Measurements from ENCODE around the gene FNDC10.
"Not testable (repeated sequence)": the region's sequence is repeated elsewhere in the genome, so short reads cannot be mapped to it uniquely, and the experiment has no call there.

The FNDC10 gene

DNA sequence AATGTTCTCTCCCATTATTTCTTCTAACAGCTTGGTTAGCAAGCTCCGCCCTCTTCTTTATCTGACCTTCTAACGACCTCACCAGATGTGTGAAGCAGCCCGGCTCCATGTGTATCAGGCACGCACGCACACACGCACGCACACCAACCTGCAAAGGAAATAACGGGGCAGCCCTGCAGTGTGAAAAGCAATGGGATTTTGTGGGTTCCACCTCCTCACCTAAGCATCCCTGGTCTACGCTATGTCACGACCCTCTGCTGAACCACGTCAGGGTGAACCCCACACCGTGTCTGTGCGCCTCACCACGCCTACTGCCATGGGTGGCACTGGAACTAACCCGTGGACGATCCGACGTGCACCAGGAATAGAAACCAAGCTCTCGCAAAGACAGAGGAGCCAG, 35.7 kb downstream of the FNDC10 start:
- no peak for DNase-seq

GRCh38 chr1:1563688-1564087, 36.2 kb downstream of the FNDC10 start:
- DNase-seq: no peak

GRCh38 chr1:1562556-1563195, 37.3 kb downstream of the FNDC10 start:
- no peak for DNase-seq

GRCh38 chr1:1561801-1562470, 38.0 kb downstream of the FNDC10 start:
- DNase-seq: no peak

- no peak for DNase-seq
Observed at GRCh38 chr1:1560178-1560577, 39.8 kb downstream of the FNDC10 start.

- no peak for DNase-seq
Observed at GRCh38 chr1:1559066-1559465, 40.9 kb downstream of the FNDC10 start.

- no peak for DNase-seq
Observed at GRCh38 chr1:1558591-1558990, 41.3 kb downstream of the FNDC10 start.

- not testable (repeated sequence) for DNase-seq
Observed at GRCh38 chr1:1557688-1558087, 42.2 kb downstream of the FNDC10 start.

- DNase-seq: not testable (repeated sequence)
Observed at GRCh38 chr1:1556961-1557360, 43.0 kb downstream of the FNDC10 start.

DNA sequence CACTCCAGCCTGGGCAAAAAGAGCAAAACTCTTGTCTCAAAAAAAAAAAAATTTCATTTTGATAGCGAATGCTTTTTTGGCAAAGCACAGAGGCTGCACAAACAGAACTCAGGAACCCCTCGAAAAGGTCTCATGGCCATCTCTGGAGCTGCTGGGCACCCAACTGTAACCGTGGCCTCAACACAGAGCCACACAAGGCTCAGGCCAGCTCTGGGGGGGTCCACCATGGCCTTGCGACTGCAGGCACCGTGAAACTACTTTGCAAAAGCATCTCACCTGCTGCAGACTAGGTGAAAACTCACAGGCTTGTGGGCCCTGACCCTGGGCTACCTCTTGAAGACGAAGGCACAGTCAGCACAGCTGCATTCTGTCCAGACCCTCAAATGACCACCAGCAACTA, 43.4 kb downstream of the FNDC10 start:
- DNase-seq: no peak

GRCh38 chr1:1554926-1555915, 44.7 kb downstream of the FNDC10 start:
- DNase-seq: no peak

- DNase-seq: no peak
Observed at GRCh38 chr1:1554550-1554925, 45.4 kb downstream of the FNDC10 start.

DNA sequence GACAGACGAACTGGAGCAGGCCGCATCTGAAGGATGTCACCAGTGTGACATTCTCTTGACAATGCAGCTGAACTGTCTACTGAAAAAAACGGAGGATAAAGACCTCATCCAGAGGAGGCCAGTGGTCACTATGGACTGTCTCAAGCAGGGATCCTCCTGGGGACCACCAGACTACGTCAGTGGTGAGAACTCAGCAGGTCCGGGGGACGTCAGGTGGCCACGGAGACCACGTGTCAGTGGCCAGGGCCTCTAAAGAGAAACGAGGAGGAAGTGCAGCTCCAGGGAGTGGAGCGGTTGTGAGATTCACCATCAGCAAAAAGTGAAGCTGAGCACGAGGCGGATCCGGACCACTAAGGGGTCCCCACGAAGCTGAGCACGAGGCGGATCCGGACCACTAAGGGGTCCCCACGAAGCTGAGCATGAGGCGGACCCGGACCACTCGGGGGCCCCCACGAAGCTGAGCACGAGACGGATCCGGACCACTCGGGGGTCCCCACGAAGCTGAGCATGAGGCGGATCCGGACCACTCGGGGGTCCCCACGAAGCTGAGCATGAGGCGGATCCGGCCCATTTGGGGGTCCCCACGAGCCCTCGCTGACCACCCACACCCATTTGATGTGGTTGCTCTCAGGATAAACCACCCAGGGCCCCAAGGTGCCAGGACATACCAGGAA, 46.0 kb downstream of the FNDC10 start:
- DNase-seq: no peak

- DNase-seq: no peak
Observed at GRCh38 chr1:1552263-1552639, 47.7 kb downstream of the FNDC10 start.

DNA sequence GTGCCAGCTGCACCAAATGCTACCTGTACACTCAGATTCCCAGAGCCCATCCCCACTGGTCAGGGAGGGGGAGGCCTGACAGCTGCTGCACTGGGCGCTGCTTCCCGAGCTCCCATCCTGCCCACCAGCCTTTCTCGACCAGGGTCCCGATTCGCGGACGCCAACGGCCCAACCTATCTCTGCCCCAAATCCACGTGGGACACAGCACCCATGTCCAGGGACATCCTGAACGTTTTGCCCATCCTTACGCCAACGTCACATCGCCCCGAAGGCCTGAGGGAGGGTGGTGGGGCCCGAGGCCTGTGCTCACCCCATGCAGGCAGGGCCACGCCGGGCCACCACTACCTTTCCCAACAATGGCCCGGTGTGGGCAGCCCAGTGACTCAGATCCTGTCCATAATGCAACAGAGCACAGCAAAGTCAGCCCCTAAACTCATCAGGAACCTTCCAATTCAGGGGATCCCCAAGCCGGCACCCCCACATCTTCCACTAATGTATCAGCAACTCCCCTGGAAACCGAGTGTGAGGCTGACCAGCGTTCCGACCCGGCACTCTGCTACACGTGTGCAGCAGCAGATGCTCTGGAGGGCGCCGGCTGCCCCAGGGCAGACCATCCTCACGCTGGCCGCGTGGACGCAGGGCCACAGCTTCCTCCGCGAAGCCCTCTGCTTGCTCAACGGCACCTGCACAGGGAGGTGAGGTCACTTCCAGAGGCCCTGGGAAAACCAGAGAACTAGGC, 48.2 kb downstream of the FNDC10 start:
- DNase-seq: no peak

DNA sequence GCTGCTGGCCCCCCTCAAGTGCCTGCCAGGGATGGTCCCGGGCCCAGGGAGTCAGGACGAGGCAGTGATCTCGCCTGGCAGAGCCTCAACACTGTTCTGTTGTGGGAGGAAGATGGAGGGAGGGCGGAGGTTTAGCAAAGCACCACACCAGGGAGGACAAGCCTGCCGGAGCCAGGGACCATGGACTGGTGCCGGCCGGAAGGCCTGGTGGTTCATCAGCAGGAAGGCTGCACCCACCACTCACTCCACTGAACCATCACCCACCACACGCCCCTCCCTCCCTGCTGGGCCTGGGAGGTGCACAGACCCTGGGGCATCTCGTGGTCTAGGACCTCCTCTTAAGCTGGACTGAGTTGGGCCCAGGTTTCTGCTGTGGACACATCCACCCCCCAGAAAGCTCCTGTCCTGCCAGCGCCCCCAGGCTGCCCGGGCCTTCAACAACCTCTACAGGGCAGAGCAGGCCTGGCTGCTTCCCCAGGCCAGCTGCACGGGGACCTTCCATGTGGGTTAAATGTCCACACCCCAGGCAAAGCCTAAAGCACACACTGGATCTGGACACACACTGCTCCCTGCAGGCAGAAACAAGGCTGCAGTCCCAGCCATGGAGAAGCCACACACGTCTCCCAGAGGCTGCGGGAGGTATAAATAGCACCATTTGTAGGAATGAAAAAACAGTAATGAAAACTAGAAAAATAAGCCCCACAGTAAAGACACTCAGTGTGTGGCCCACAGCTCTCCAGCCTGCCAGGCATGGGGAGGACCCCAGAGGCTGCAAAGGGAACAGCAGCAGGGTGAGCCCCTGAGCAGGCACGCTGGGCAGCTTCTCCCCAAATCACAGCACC, 49.1 kb downstream of the FNDC10 start:
- DNase-seq: no peak

- DNase-seq: no peak
Observed at GRCh38 chr1:1550087-1550486, 49.8 kb downstream of the FNDC10 start.

DNA sequence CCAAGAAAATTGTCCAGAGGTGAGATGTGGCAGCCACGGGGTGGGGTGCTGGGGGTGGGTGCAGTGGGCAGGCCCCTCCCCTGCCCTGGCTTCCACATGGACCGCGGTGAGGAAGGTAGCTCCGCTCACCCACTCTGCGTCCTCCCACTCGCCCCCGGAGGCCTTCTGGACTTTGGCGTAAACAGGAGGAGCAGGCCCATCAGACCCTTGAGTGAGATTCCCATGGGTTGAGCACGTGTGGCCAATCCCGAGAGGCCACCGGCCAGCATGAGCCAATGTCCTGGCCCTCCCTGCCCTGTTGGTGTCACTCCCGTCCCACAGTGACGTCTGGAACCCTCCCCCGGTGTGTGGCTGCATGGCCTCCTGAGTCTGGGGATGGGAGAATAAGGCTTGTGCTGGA, 51.3 kb downstream of the FNDC10 start:
- DNase-seq: no peak
